Measurements from ENCODE around the gene ZNF436. TPM values are rescaled to one million over a fixed set of nuclear protein-coding genes. Genes with fewer than 3 reads are reported as not detected.

The ZNF436 gene
- total and polyA plus RNA-seq, 9 of the 15 experiments (the other 6 are each of a cell fraction or from before 2014, with no cell fraction given), result 2.1 to 11.3 (median 6.8) TPM

GRCh38 chr1:23370709-23371584, 1.3 kb upstream of the ZNF436 start (continued):
- peak; percentile 58; the same call in 1 of the 2 replicates for TF ChIP-seq NR2C1 (IDR thresholded peaks at IDR 0.05)
- TF ChIP-seq NR2C1 (tag; IDR thresholded peaks at IDR 0.05), result peak; percentile 73; the same call in 1 of the 2 replicates
- TF ChIP-seq, protein P1, sequence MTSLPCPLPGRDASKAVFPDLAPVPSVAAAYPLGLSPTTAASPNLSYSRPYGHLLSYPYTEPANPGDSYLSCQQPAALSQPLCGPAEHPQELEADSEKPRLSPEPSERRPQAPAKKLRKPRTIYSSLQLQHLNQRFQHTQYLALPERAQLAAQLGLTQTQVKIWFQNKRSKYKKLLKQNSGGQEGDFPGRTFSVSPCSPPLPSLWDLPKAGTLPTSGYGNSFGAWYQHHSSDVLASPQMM (CRISPR knock-in tag; IDR thresholded peaks at IDR 0.05), result no peak
- TF ChIP-seq FIP1L1 (IDR thresholded peaks at IDR 0.05; ENCODE audit: low read depth, low read length, poor library complexity, severe bottlenecking), result no peak
- peak; percentile 81; the same call in 1 of the 2 replicates for TF ChIP-seq KAT7 (CRISPR knock-in tag; IDR thresholded peaks at IDR 0.05; ENCODE audit: borderline replicate concordance)
- no peak for TF ChIP-seq MTF1 (CRISPR knock-in tag; IDR thresholded peaks at IDR 0.05; ENCODE audit: borderline replicate concordance)
- TF ChIP-seq, protein P2, sequence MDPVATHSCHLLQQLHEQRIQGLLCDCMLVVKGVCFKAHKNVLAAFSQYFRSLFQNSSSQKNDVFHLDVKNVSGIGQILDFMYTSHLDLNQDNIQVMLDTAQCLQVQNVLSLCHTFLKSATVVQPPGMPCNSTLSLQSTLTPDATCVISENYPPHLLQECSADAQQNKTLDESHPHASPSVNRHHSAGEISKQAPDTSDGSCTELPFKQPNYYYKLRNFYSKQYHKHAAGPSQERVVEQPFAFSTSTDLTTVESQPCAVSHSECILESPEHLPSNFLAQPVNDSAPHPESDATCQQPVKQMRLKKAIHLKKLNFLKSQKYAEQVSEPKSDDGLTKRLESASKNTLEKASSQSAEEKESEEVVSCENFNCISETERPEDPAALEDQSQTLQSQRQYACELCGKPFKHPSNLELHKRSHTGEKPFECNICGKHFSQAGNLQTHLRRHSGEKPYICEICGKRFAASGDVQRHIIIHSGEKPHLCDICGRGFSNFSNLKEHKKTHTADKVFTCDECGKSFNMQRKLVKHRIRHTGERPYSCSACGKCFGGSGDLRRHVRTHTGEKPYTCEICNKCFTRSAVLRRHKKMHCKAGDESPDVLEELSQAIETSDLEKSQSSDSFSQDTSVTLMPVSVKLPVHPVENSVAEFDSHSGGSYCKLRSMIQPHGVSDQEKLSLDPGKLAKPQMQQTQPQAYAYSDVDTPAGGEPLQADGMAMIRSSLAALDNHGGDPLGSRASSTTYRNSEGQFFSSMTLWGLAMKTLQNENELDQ (CRISPR knock-in tag; IDR thresholded peaks at IDR 0.05; ENCODE audit: borderline replicate concordance), result no peak
- no peak for TF ChIP-seq KLF16 (IDR thresholded peaks at IDR 0.05)
- no peak for TF ChIP-seq KLF10 (CRISPR knock-in tag; IDR thresholded peaks at IDR 0.05)
- no peak for TF ChIP-seq POLR2AphosphoS5 (IDR thresholded peaks at IDR 0.05; ENCODE audit: control insufficient read depth, insufficient read depth, low read depth, low read length)
- TF ChIP-seq TCF7 (IDR thresholded peaks at IDR 0.05; ENCODE audit: borderline replicate concordance), result no peak
- no peak for TF ChIP-seq ZNF766 (CRISPR knock-in tag; conservative IDR thresholded peaks at IDR 0.05)
- no peak for TF ChIP-seq TSC22D4 (tag; IDR thresholded peaks at IDR 0.05)
- no peak for TF ChIP-seq ZNF174 (CRISPR knock-in tag; IDR thresholded peaks at IDR 0.05)
- peak; percentile 81 for TF ChIP-seq VEZF1 (CRISPR knock-in tag; IDR thresholded peaks at IDR 0.05)
- TF ChIP-seq ZNF133 (CRISPR knock-in tag; IDR thresholded peaks at IDR 0.05), result no peak
- no peak for TF ChIP-seq MYBL2 (IDR thresholded peaks at IDR 0.05; ENCODE audit: low read depth)
- no peak for TF ChIP-seq MYBL2 (CRISPR knock-in tag; IDR thresholded peaks at IDR 0.05; ENCODE audit: borderline replicate concordance)
- TF ChIP-seq FOXA1 (IDR thresholded peaks at IDR 0.05; ENCODE audit: borderline replicate concordance), result no peak
- no peak for TF ChIP-seq PHB (CRISPR knock-in tag; IDR thresholded peaks at IDR 0.05)
- no peak for TF ChIP-seq TAF15 (IDR thresholded peaks at IDR 0.05; ENCODE audit: low read depth, low read length)
- TF ChIP-seq ZFP30 (CRISPR knock-in tag; IDR thresholded peaks at IDR 0.05; ENCODE audit: borderline replicate concordance), result no peak
- no peak for TF ChIP-seq MITF (IDR thresholded peaks at IDR 0.05)
- TF ChIP-seq MCM2 (IDR thresholded peaks at IDR 0.05; ENCODE audit: low read depth), result no peak
